A549 (cell line): Measurements from ENCODE around the gene TPGS1. TPM values are rescaled to one million over a fixed set of nuclear protein-coding genes. Genes with fewer than 3 reads are reported as not detected.

Experiments
- ATAC-seq, 2 experiments: fragments of 200-7000 bp in 1 of 2; fragments of >200 bp in 1 of 2; cut with Nextera tagmentation in 1 of 2; cut with Tn5 transposase in 1 of 2; 3 replicates each; pipeline versions ENCODE4 v1.8.0 to v1.9.1; 2018 to 2020; ENCODE audit warnings: mild to moderate bottlenecking in 1 of 2, moderate library complexity in 1 of 2
- CTCF ChIA-PET: fragments of 300-600 bp; sonication (Branson Sonifier 250); formaldehyde crosslinking; extraction: SDS; loops from one replicate; lab custom pipeline; 2021; ENCODE audit warnings: antibody characterized with exemption, inconsistent platforms; lab: Yijun Ruan, JAX
- POLR2A ChIA-PET: fragments of 350-600 bp; formaldehyde crosslinking; extraction: SDS; loops from one replicate; lab custom pipeline; 2021; ENCODE audit warnings: antibody characterized with exemption, inconsistent platforms; lab: Yijun Ruan, JAX
- DNase-seq, 2 experiments: peaks; one replicate each; pipeline versions ENCODE4 v3.0.0 to v3.0.0-alpha.2; 2011 to 2016; ENCODE audit warnings: low read depth in 1 of 2, low spot score in 1 of 2
- FAIRE-seq: peaks from 2 replicates; lab custom pipeline; 2011; peaks lifted over from hg19 to GRCh38; lab: Jason Lieb, UNC
- H3K27ac ChIP-seq, 2 experiments: fragments of >200 bp; sonication (Bioruptor Twin); formaldehyde crosslinking; 3 replicates each; pipeline ENCODE4 v1.5.1; 2016 to 2017
- H3K4me1 ChIP-seq: fragments of >200 bp; sonication (Bioruptor Twin); formaldehyde crosslinking; 3 replicates; pipeline ENCODE4 v1.6.1; 2016
- H3K4me2 ChIP-seq: fragments of >200 bp; sonication (Bioruptor Twin); formaldehyde crosslinking; 3 replicates; pipeline ENCODE4 v1.6.1; 2016
- H3K4me3 ChIP-seq: fragments of >200 bp; sonication (Bioruptor Twin); formaldehyde crosslinking; 3 replicates; pipeline ENCODE4 v1.5.1; 2016
- H3K9me3 ChIP-seq: fragments of >200 bp; sonication (Bioruptor Twin); formaldehyde crosslinking; 3 replicates; pipeline ENCODE4 v1.6.1; 2016
- BCL3 ChIP-seq: fragments of >200 bp; sonication (Bioruptor Twin); formaldehyde crosslinking; IDR thresholded peaks from 3 replicates; pipeline ENCODE4 v1.6.1; 2016
- CBX2 ChIP-seq: fragments of 200-600 bp; sonication (generic); IDR thresholded peaks from 2 replicates; pipeline ENCODE4 v1.6.1; 2016; ENCODE audit warnings: low read depth, mild to moderate bottlenecking, borderline replicate concordance
- EHF ChIP-seq: fragments of 250-450 bp; sonication (Bioruptor Pico); IDR thresholded peaks from 2 replicates; pipeline ENCODE4 v1.5.0; 2020; ENCODE audit warnings: mild to moderate bottlenecking
- EHMT2 ChIP-seq: fragments of 200-600 bp; sonication (generic); IDR thresholded peaks from 2 replicates; pipeline ENCODE4 v1.6.1; 2016; ENCODE audit warnings: antibody characterized with exemption, low read depth, mild to moderate bottlenecking, moderate library complexity
- ELK1 ChIP-seq: fragments of 150-350 bp; IDR thresholded peaks from 2 replicates; pipeline ENCODE4 v1.6.1; 2014; ENCODE audit warnings: low read depth, mild to moderate bottlenecking, low read length
- ESRRA ChIP-seq: fragments of 150-350 bp; IDR thresholded peaks from 2 replicates; pipeline ENCODE4 v1.6.1; 2014; ENCODE audit warnings: mild to moderate bottlenecking, low read length, borderline replicate concordance
- HDAC2 ChIP-seq: fragments of 200-600 bp; sonication (generic); IDR thresholded peaks from 2 replicates; pipeline ENCODE4 v1.6.1; 2016
- HOXB13 ChIP-seq: fragments of 250-450 bp; sonication (Bioruptor Pico); IDR thresholded peaks from 2 replicates; pipeline ENCODE4 v1.5.0; 2020; ENCODE audit warnings: low read depth, mild to moderate bottlenecking, moderate library complexity
- KDM1A ChIP-seq: fragments of 200-600 bp; sonication (generic); IDR thresholded peaks from 2 replicates; pipeline ENCODE4 v1.6.1; 2016; ENCODE audit warnings: low read depth, mild to moderate bottlenecking
- MAFK ChIP-seq: fragments of 450-650 bp; IDR thresholded peaks from 2 replicates; pipeline ENCODE4 v1.6.1; 2014; ENCODE audit not compliant: partially characterized antibody
- NFE2L2 ChIP-seq: fragments of 150-350 bp; conservative IDR thresholded peaks from 2 replicates; pipeline ENCODE4 v1.6.1; 2014; ENCODE audit warnings: low read length
- RAD21 ChIP-seq, 2 experiments: fragments of >200 bp in 1 of 2; sonication (Bioruptor Twin) in 1 of 2; formaldehyde crosslinking in 1 of 2; IDR thresholded peaks in 1 of 2; conservative IDR thresholded peaks in 1 of 2; 2 replicates in 1 of 2; 3 replicates in 1 of 2; pipeline ENCODE4 v1.6.1; 2012 to 2018; ENCODE audit warnings: inconsistent platforms in 1 of 2
- REST ChIP-seq: fragments of 200-600 bp; sonication (generic); IDR thresholded peaks from 2 replicates; pipeline ENCODE4 v1.6.1; 2016; ENCODE audit warnings: antibody characterized with exemption, mild to moderate bottlenecking, moderate library complexity
- RNF2 ChIP-seq: fragments of 200-600 bp; sonication (generic); IDR thresholded peaks from 2 replicates; pipeline ENCODE4 v1.6.1; 2016; ENCODE audit warnings: low read depth, mild to moderate bottlenecking, antibody characterized with exemption, moderate library complexity, borderline replicate concordance
- SMC3 ChIP-seq: fragments of >200 bp; sonication (Bioruptor Twin); formaldehyde crosslinking; IDR thresholded peaks from 3 replicates; pipeline ENCODE4 v1.6.1; 2018; ENCODE audit warnings: inconsistent platforms
- ZC3H11A ChIP-seq: fragments of 450-650 bp; IDR thresholded peaks from 2 replicates; pipeline ENCODE4 v1.6.1; 2014; ENCODE audit warnings: antibody characterized with exemption, mild to moderate bottlenecking
- ZFP36 ChIP-seq: fragments of 450-650 bp; IDR thresholded peaks from 2 replicates; pipeline ENCODE4 v1.6.1; 2014; ENCODE audit warnings: borderline replicate concordance; ENCODE audit not compliant: partially characterized antibody
- ZSCAN20 ChIP-seq: fragments of 250-450 bp; sonication (Bioruptor Pico); IDR thresholded peaks from 2 replicates; pipeline ENCODE4 v1.8.0; 2022; ENCODE audit warnings: mild to moderate bottlenecking, moderate library complexity
- WGBS: methylation state at CpG from one replicate; pipeline ENCODE4 v1.1.6; 2017; ENCODE audit errors: missing lambda C conversion rate; 5-methylcytosine and 5-hydroxymethylcytosine counted together
- polyA plus RNA-seq, 4 experiments: library from polyadenylated mRNA; depleted of rRNA in 3 of 4; stranded (reverse); fragments of >200 nt; fragmentation: RNase III in 1 of 4; extraction: RNeasy Plus Mini Kit Qiagen cat#74134 plus additional on column Dnase treatment in 1 of 4; gene quantifications; 2 replicates in 3 of 4; 3 replicates in 1 of 4; pipeline ENCODE4 v1.2.3, GENCODE V29; 2011 to 2017

Gene TPGS1
- polyA plus RNA-seq, 2 of the 4 experiments (the other 2 are of a cell fraction), result 2.7 to 13.1 TPM

- TF ChIP-seq MAFK (no peak), HDAC2 (no peak), ZSCAN20 (CRISPR knock-in tag) (no peak), ZFP36 (no peak), RNF2 (no peak), ESRRA (no peak)
- TF ChIP-seq, all 56 proteins: peak for 0
- FAIRE-seq, result no peak
- CTCF ChIA-PET, result no interaction called here
- Histone ChIP-seq H3K4me1 (no peaks in the 10 kb centered on the region), H3K4me3 (no peak overlapping the region), H3K9me3 (no peaks in the 10 kb centered on the region), H3K4me2 (no peak overlapping the region), H3K27ac (no peak overlapping the region)
- ATAC-seq, result no peak
- POLR2A ChIA-PET, result no interaction called here
- 30% methylated on average over 13 of the region's 27 CpGs for WGBS
- no peak for DNase-seq
Observed at GRCh38 chr19:468587-469256, 38.6 kb upstream of the TPGS1 start.

- no peaks in the 10 kb centered on the region for H3K4me1 ChIP-seq
- no peak for ATAC-seq
- no peak for TF ChIP-seq EHMT2
- no peak for TF ChIP-seq ELK1
- POLR2A ChIA-PET, result interaction anchor here (0.7 kb wide), 1 partner anchor 62 kb away, joined by 7 read pairs; no protein-coding TSS in a partner anchor
- CTCF ChIA-PET, result no interaction called here
- no peaks in the 10 kb centered on the region for H3K9me3 ChIP-seq
- no peak for DNase-seq
- WGBS, result 59% methylated on average over 7 of the region's 7 CpGs
- H3K4me2 ChIP-seq, result no peak overlapping the region
- no peak overlapping the region for H3K27ac ChIP-seq
- no peak for FAIRE-seq
- H3K4me3 ChIP-seq, result no peak overlapping the region
Observed at GRCh38 chr19:469833-470232, 37.5 kb upstream of the TPGS1 start.

- H3K27ac ChIP-seq, result no peak overlapping the region
- DNase-seq (no peak), ATAC-seq (no peak), FAIRE-seq (no peak)
- 78% methylated on average over 14 of the region's 20 CpGs for WGBS
- POLR2A ChIA-PET, result interaction anchor here (0.7 kb wide), 1 partner anchor 61 kb away, joined by 7 read pairs; no protein-coding TSS in a partner anchor
- H3K9me3 ChIP-seq, result no peaks in the 10 kb centered on the region
- CTCF ChIA-PET, result interaction anchor here (1.7 kb wide), 1 partner anchor 9 kb away, joined by 4 read pairs; no protein-coding TSS in a partner anchor
- TF ChIP-seq ZC3H11A (no peak), KDM1A (no peak), RAD21 (conservative IDR thresholded peaks at IDR 0.05 in 1 of 2, IDR thresholded peaks at IDR 0.05 in 1 of 2) (no peak), HOXB13 (CRISPR knock-in tag) (no peak), SMC3 (no peak), NFE2L2 (no peak), BCL3 (no peak), EHF (CRISPR knock-in tag) (no peak), CBX2 (no peak), REST (no peak)
- no peak overlapping the region for H3K4me2 ChIP-seq
- no peaks in the 10 kb centered on the region for H3K4me1 ChIP-seq
- no peak overlapping the region for H3K4me3 ChIP-seq
Observed at GRCh38 chr19:470701-471100, 36.6 kb upstream of the TPGS1 start.
